Caco-2 (cell line): ENCODE measurements around the gene ATP8B3. TPM values are rescaled to one million over a fixed set of nuclear protein-coding genes. Genes with fewer than 3 reads are reported as not detected.

ENCODE experiments used
- BruUV-seq: library from RNA; stranded (reverse); fragments of 400-500 nt; replicated peaks from 2 replicates; lab custom pipeline; 2021; lab: Mats Ljungman, UMichigan
- CTCF ChIA-PET: fragments of 300-600 bp; sonication (Branson Sonifier 250); formaldehyde crosslinking; loops from one replicate; lab custom pipeline; 2022; ENCODE audit warnings: antibody characterized with exemption; lab: Charles Lee
- POLR2A ChIA-PET: fragments of 300-600 bp; sonication (Branson Sonifier 250); formaldehyde crosslinking; loops from one replicate; lab custom pipeline; 2022; ENCODE audit warnings: antibody characterized with exemption; lab: Charles Lee
- DNase-seq, 2 experiments: peaks; one replicate each; pipeline versions ENCODE4 v3.0.0 to v3.0.0-alpha.2; 2020 to 2022
- H3K27me3 ChIP-seq: replicated peaks from 2 replicates; pipeline ENCODE4 v1.6.0; 2011; ENCODE audit warnings: low read length; ENCODE audit not compliant: control insufficient read depth, insufficient read depth
- H3K36me3 ChIP-seq: 2 replicates; pipeline ENCODE4 v1.5.1; 2011; ENCODE audit warnings: low read length; ENCODE audit not compliant: control insufficient read depth, insufficient read depth
- H3K4me1 ChIP-seq: fragments of 250-450 bp; sonication (Bioruptor Pico); 2 replicates; pipeline ENCODE4 v1.5.1; 2020; ENCODE audit warnings: mild to moderate bottlenecking
- H3K4me3 ChIP-seq: 2 replicates; pipeline ENCODE4 v1.5.1; 2011; ENCODE audit warnings: low read depth, mild to moderate bottlenecking, control low read depth, low read length
- H3K9me3 ChIP-seq: fragments of 250-450 bp; sonication (Bioruptor Pico); 2 replicates; pipeline ENCODE4 v1.5.1; 2020; ENCODE audit warnings: mild to moderate bottlenecking, moderate library complexity
- H3K27ac Mint-ChIP-seq: one replicate; pipeline ENCODE4 v1.8.0; 2022; ENCODE audit warnings: mixed read lengths; ENCODE audit not compliant: unreplicated experiment
- H3K27me3 Mint-ChIP-seq: one replicate; pipeline ENCODE4 v1.8.0; 2022; ENCODE audit warnings: mixed read lengths; ENCODE audit not compliant: insufficient read depth, unreplicated experiment
- H3K36me3 Mint-ChIP-seq: one replicate; pipeline ENCODE4 v1.8.0; 2022; ENCODE audit warnings: mild to moderate bottlenecking, mixed read lengths; ENCODE audit not compliant: insufficient read depth, unreplicated experiment
- H3K4me1 Mint-ChIP-seq: one replicate; pipeline ENCODE4 v1.8.0; 2022; ENCODE audit warnings: low read depth, mixed read lengths; ENCODE audit not compliant: unreplicated experiment
- H3K4me3 Mint-ChIP-seq: one replicate; pipeline ENCODE4 v1.8.0; 2022; ENCODE audit warnings: mild to moderate bottlenecking, moderate library complexity, mixed read lengths; ENCODE audit not compliant: unreplicated experiment
- H3K9me3 Mint-ChIP-seq: one replicate; pipeline ENCODE4 v1.8.0; 2022; ENCODE audit warnings: mixed read lengths; ENCODE audit not compliant: unreplicated experiment
- CTCF ChIP-seq, 2 experiments: fragments of 200-600 bp in 1 of 2; IDR thresholded peaks; 1 replicate in 1 of 2; 2 replicates in 1 of 2; pipeline versions ENCODE4 v1.5.1 to v1.8.0; 2011 to 2022; ENCODE audit warnings: antibody characterized with exemption in 1 of 2, control low read depth in 1 of 2, inconsistent platforms in 1 of 2, low read depth in 1 of 2, low read length in 1 of 2, mild to moderate bottlenecking in 1 of 2, moderate library complexity in 1 of 2; ENCODE audit not compliant: insufficient read depth in 1 of 2, severe bottlenecking in 1 of 2, unreplicated experiment in 1 of 2
- intact Hi-C: fragments of 100-400 bp; cut with micrococcal nuclease; formaldehyde crosslinking; loops from one replicate; pipeline ENCODE4 v1.10.0; 2022; ENCODE audit not compliant: unreplicated experiment
- total RNA-seq: library from RNA; stranded (reverse); gene quantifications from 2 replicates; pipeline ENCODE4 v1.2.3, GENCODE V29; 2022

Gene ATP8B3
- total RNA-seq, 1 experiment from 2014 or later, result 0.45 TPM

GRCh38 chr19:1779574-1779973, 32.5 kb downstream of the ATP8B3 start:
- TF ChIP-seq CTCF (IDR thresholded peaks at IDR 0.05; ENCODE audit: insufficient read depth in 1 of 2, low read depth in 1 of 2, low read length in 1 of 2, severe bottlenecking in 1 of 2, unreplicated experiment in 1 of 2), result no peak
- Histone ChIP-seq H3K27me3 (no peaks in the 10 kb centered on the region), H3K9me3 (peaks cover 5% of the 10 kb centered on the region; the same call in 1 of the 2 replicates), H3K36me3 (no peaks in the 10 kb centered on the region), H3K4me1 (no peaks in the 10 kb centered on the region), H3K4me3 (no peak overlapping the region)
- Mint-ChIP-seq H3K36me3 (peaks cover 5% of the 10 kb centered on the region), H3K9me3 (no peaks in the 10 kb centered on the region), H3K4me3 (no peak overlapping the region), H3K4me1 (no peaks in the 10 kb centered on the region), H3K27ac (no peak overlapping the region), H3K27me3 (peaks cover 10% of the 10 kb centered on the region)
- CTCF ChIA-PET, result no interaction called here
- no peak for DNase-seq
- intact Hi-C loops, result no loop called here
- no TSS peak for BruUV-seq
- POLR2A ChIA-PET, result no interaction called here

- Mint-ChIP-seq H3K36me3 (peaks cover 5% of the 10 kb centered on the region), H3K27me3 (peaks cover 16% of the 10 kb centered on the region), H3K4me1 (no peaks in the 10 kb centered on the region), H3K4me3 (no peak overlapping the region), H3K9me3 (no peaks in the 10 kb centered on the region), H3K27ac (no peak overlapping the region)
- Histone ChIP-seq H3K27me3 (no peaks in the 10 kb centered on the region), H3K9me3 (peaks cover 5% of the 10 kb centered on the region; the same call in 1 of the 2 replicates), H3K4me3 (no peak overlapping the region), H3K36me3 (no peaks in the 10 kb centered on the region), H3K4me1 (no peaks in the 10 kb centered on the region)
- TF ChIP-seq CTCF (IDR thresholded peaks at IDR 0.05; ENCODE audit: insufficient read depth in 1 of 2, low read depth in 1 of 2, low read length in 1 of 2, severe bottlenecking in 1 of 2, unreplicated experiment in 1 of 2), result no peak
- ChIA-PET POLR2A (no interaction called here), CTCF (interaction anchor here (0.7 kb wide), 1 partner anchor 22 kb away, joined by 4 read pairs; no protein-coding TSS in a partner anchor)
- no peak for DNase-seq
- no TSS peak for BruUV-seq
- intact Hi-C loops, result no loop called here
Measured at GRCh38 chr19:1777149-1777548, 34.9 kb downstream of the ATP8B3 start.

- CTCF ChIA-PET, result interaction anchor here (0.7 kb wide), 1 partner anchor 22 kb away, joined by 4 read pairs; no protein-coding TSS in a partner anchor
- intact Hi-C loops, result no loop called here
- H3K4me3 Mint-ChIP-seq, result no peak overlapping the region
Measured at GRCh38 chr19:1776606-1777147, 35.4 kb downstream of the ATP8B3 start.

More at GRCh38 chr19:1776606-1777147, 35.4 kb downstream of the ATP8B3 start:
- Mint-ChIP-seq H3K9me3 (no peaks in the 10 kb centered on the region), H3K27me3 (peaks cover 16% of the 10 kb centered on the region), H3K36me3 (peaks cover 5% of the 10 kb centered on the region), H3K4me1 (no peaks in the 10 kb centered on the region), H3K27ac (no peak overlapping the region)
- Histone ChIP-seq H3K36me3 (no peaks in the 10 kb centered on the region), H3K9me3 (peaks cover 2% of the 10 kb centered on the region; the same call in 1 of the 2 replicates), H3K27me3 (no peaks in the 10 kb centered on the region), H3K4me3 (no peak overlapping the region), H3K4me1 (no peaks in the 10 kb centered on the region)
- no peak for TF ChIP-seq CTCF (IDR thresholded peaks at IDR 0.05; ENCODE audit: insufficient read depth in 1 of 2, low read depth in 1 of 2, low read length in 1 of 2, severe bottlenecking in 1 of 2, unreplicated experiment in 1 of 2)
- no peak for DNase-seq
- no TSS peak for BruUV-seq
- POLR2A ChIA-PET, result no interaction called here
